Cardiac muscle cell (in vitro differentiated cells and primary cell): ENCODE data around the gene CCDC32. TPM values are rescaled to one million over a fixed set of nuclear protein-coding genes. Genes with fewer than 3 reads are reported as not detected.

Experiments
- DNase-seq, 2 donors: peaks; one replicate each; pipeline versions ENCODE4 v3.0.0 to v3.0.0-alpha.2; 2010 to 2017; ENCODE audit warnings: low read depth in 1 of 2, low spot score in 1 of 2
- H3K27ac ChIP-seq: fragments of 200-600 bp; sonication (generic); 2 replicates; pipeline ENCODE4 v1.5.1; 2016
- H3K27me3 ChIP-seq: fragments of 200-600 bp; sonication (generic); 2 replicates; pipeline ENCODE4 v1.6.0; 2016; ENCODE audit warnings: control low read depth
- H3K36me3 ChIP-seq: fragments of 200-600 bp; sonication (generic); 2 replicates; pipeline ENCODE4 v1.5.1; 2016; ENCODE audit warnings: control low read depth
- H3K4me1 ChIP-seq: fragments of 200-600 bp; sonication (generic); 2 replicates; pipeline ENCODE4 v1.8.1; 2017; ENCODE audit warnings: low read depth, mild to moderate bottlenecking, mixed run types
- H3K4me3 ChIP-seq: fragments of 200-600 bp; sonication (generic); 2 replicates; pipeline ENCODE4 v1.5.1; 2016; ENCODE audit warnings: mild to moderate bottlenecking
- H3K9me3 ChIP-seq: fragments of 200-600 bp; sonication (generic); 2 replicates; pipeline ENCODE4 v1.5.1; 2017; ENCODE audit warnings: low read depth, mild to moderate bottlenecking, control low read depth
- polyA plus RNA-seq: library from polyadenylated mRNA; unstranded; fragments of >200 nt; fragmentation: Nextera tagmentation; extraction: Ambion mirVana; gene quantifications from 2 replicates; pipeline ENCODE4 v1.2.1, GENCODE V29; 2016
- total RNA-seq: library from RNA; depleted of rRNA; stranded (reverse); fragments of >200 nt; gene quantifications from 2 replicates; pipeline ENCODE4 v1.2.3, GENCODE V29; 2016
- TF ChIP-seq, protein P1 (sequence below): IDR thresholded peaks from 2 replicates; pipeline ENCODE4 v1.5.1; 2012; ENCODE audit warnings: low read depth, mild to moderate bottlenecking, low read length

Gene CCDC32
- total and polyA plus RNA-seq, 2 experiments from 2014 or later = 16.7 to 26.2 TPM

DNA sequence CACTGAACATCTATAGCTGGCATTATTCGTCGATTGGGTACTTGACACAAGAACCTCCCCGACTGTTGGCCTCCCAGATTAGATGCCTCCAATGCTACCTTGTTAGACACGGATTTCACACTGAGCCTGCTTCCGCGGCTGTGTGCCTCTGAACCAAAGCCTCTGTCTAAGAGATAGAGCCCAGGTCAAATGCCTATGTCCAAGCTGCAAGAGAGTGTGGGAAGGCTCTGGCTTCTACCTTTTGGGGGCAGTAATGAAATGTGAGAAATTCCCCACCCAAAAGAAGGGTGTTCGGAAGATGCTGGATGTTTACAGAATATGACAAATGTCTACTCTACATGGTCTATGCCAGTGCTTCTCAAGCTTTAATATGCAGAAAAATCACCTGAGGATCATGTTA lies 2.3 kb upstream of the CCDC32 start:
- TF ChIP-seq, protein P1, sequence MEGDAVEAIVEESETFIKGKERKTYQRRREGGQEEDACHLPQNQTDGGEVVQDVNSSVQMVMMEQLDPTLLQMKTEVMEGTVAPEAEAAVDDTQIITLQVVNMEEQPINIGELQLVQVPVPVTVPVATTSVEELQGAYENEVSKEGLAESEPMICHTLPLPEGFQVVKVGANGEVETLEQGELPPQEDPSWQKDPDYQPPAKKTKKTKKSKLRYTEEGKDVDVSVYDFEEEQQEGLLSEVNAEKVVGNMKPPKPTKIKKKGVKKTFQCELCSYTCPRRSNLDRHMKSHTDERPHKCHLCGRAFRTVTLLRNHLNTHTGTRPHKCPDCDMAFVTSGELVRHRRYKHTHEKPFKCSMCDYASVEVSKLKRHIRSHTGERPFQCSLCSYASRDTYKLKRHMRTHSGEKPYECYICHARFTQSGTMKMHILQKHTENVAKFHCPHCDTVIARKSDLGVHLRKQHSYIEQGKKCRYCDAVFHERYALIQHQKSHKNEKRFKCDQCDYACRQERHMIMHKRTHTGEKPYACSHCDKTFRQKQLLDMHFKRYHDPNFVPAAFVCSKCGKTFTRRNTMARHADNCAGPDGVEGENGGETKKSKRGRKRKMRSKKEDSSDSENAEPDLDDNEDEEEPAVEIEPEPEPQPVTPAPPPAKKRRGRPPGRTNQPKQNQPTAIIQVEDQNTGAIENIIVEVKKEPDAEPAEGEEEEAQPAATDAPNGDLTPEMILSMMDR = peak; percentile 39
- Histone ChIP-seq H3K4me1 (peaks cover 15% of the 10 kb centered on the region), H3K4me3 (no peak overlapping the region), H3K36me3 (peaks cover 3% of the 10 kb centered on the region), H3K27me3 (no peaks in the 10 kb centered on the region), H3K27ac (no peak overlapping the region), H3K9me3 (no peaks in the 10 kb centered on the region)
- DNase-seq = peak in 1 of 2 donors; percentile 16

DNA sequence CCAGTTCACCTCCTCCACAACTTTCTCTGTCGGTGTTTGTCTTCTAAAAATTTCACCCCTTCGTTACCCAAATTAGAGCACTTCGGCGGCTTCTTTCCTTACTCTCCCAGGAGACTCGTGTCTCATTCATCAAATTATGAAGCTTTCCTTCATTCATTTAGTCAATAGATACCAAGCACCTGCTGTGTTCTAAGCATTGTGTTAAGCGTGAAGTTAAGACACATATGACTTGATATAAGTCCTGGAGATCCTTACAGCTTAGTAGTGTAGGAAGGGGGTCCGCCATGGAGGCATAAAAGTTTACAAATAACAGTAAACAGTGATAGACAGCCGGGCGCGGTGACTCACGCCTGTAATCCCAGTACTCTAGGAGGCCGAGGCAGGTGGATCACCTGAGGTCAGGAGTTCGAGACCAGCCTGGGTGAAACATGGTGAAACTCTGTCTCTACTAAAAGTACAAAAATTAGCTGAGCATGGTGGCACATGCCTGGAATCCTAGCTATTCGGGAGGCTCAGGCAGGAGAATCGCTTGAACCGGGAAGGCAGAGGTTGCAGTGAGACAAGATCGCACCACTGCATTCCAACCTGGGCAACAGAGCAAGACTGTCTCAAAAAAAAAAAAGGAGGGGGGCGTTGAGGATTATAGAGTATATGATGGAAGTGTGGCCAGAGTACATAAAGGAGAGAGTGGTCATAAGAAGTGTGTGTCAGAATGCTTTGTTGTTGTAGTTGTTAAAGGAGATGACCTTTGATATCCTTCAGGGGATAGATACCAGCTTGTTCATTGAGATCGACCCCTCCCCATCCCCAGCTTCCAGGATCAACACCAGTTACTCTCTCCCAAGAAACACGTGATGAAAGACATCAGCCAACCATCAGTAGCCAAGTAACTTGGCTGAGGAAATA lies 744 bp upstream of the CCDC32 start:
- no peak for DNase-seq
- Histone ChIP-seq H3K9me3 (no peaks in the 10 kb centered on the region), H3K27ac (peak overlapping the region; percentile 39), H3K27me3 (no peaks in the 10 kb centered on the region), H3K4me3 (peak overlapping the region; percentile 3), H3K36me3 (peaks cover 3% of the 10 kb centered on the region), H3K4me1 (peaks cover 14% of the 10 kb centered on the region)
- TF ChIP-seq, protein P1 = no peak

DNA sequence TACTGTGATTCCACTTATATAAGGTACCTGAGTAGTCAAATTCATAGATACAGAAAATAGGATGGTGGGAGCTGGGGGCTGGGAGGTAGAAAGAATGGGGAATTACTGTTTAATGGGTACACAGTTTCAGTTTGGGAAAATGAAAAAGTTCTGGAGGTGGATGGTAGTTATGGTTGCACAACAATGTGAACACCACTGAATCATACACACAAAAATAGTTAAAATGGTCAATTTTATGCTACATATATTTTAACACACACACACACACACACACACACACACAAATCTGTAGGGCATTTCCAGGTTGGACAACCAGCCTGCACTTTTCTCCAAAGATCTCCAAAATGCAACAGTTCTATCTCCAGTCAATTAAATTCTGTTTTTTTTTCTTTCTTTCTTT lies 1.4 kb downstream of the CCDC32 start:
- no peaks in the 10 kb centered on the region for H3K9me3 ChIP-seq
- H3K27me3 ChIP-seq = no peaks in the 10 kb centered on the region
- no peak overlapping the region for H3K27ac ChIP-seq
- DNase-seq = no peak
- H3K36me3 ChIP-seq = peaks cover 3% of the 10 kb centered on the region
- TF ChIP-seq, protein P1 = no peak
- peaks cover 6% of the 10 kb centered on the region for H3K4me1 ChIP-seq
- H3K4me3 ChIP-seq = no peak overlapping the region

DNA sequence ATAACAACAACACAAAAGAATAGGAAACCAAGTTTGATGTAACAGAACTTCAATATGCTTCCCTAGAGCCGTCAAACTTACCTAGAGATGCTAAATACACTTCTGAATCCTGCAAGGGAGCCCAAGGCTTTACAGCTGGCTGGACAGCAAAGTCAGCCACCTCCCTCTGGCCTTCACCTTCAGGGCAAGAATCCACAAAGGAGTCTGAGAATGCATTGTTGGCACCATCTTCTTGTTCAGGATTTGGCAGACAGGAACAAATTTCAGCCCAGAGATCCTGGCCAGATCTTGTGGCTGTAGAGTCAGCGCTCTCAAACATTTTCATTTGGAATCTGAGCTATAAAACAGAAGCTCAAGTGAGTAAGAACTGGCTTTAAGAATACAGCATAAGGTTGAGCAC lies 2.2 kb downstream of the CCDC32 start:
- Histone ChIP-seq H3K4me3 (no peak overlapping the region), H3K27me3 (no peaks in the 10 kb centered on the region), H3K27ac (no peak overlapping the region), H3K36me3 (peaks cover 3% of the 10 kb centered on the region), H3K4me1 (peaks cover 6% of the 10 kb centered on the region), H3K9me3 (no peaks in the 10 kb centered on the region)
- TF ChIP-seq, protein P1 = no peak
- no peak for DNase-seq

DNA sequence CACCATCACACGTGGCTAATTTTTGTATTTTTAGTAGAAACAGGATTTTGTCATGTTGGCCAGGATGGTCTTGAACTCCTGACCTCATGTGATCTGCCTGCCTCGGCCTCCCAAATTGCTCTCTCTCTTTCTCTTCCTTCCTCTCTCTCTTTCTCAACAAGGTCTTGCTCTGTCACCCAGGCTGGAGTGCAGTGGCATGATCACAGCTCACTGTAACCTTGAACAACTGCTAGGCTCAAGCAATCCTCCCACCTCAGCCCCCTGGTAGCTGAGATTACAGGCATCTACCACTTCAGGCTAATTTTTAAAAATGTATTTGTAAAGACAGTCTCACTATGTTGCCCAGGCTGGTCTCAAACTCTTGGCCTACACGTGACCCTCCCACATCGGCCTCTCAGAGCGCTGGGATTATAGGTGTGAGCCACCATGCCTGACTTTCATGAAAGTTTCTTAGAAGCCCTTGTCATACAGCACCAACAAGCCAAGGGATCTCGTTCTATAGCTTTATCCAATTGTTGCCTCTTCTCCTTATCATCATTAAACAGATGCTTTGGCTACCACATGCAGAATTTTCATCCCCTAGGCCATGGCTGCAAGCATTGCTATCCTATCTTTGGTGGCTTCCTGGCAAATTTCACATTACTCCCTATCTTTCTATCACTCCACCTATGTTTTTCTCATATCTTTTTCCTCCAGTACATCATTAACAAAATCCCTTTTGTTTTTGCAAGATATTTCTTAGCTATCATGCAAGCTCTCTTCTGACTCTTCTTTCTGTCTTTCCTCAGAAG lies 5.7 kb downstream of the CCDC32 start:
- DNase-seq = no peak
- peaks cover 13% of the 10 kb centered on the region for H3K36me3 ChIP-seq
- peaks cover 7% of the 10 kb centered on the region for H3K4me1 ChIP-seq
- TF ChIP-seq, protein P1 = no peak
- no peaks in the 10 kb centered on the region for H3K27me3 ChIP-seq
- no peak overlapping the region for H3K27ac ChIP-seq
- H3K9me3 ChIP-seq = no peaks in the 10 kb centered on the region
- no peak overlapping the region for H3K4me3 ChIP-seq
